ENCODE measurements around the gene LRRC27. TPM values are rescaled to one million over a fixed set of nuclear protein-coding genes. Genes with fewer than 3 reads are reported as not detected.
"Not testable (repeated sequence)": the region's sequence is repeated elsewhere in the genome, so short reads cannot be mapped to it uniquely, and the experiment has no call there.

Gene LRRC27
- total RNA-seq, 2 experiments from 2014 or later = 3.3 to 3.9 TPM

DNA sequence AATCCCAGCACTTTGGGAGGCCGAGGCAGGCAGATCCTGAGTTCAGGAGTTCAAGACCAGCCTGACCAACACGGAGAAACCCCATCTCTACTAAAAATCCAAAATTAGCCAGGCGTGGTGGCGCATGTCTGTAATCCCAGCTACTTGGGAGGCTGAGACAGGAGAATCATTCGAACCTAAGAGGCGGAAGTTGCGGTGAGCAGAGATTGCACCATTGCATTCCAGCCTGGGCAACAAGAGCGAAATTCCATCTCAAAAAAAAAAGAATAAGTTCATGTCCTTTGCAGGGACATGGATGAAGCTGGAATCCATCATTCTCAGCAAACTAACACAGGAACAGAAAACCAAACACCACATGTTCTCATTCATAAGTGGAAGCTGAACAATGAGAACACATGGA, 17.1 kb upstream of the LRRC27 start:
- H3K27ac Mint-ChIP-seq; H3K9me3 Mint-ChIP-seq; H3K4me3 Mint-ChIP-seq; DNase-seq; H3K36me3 Mint-ChIP-seq (ENCODE audit: low read depth); CTCF ChIA-PET; POLR2A ChIA-PET: not testable (repeated sequence)
- H3K27me3 Mint-ChIP-seq = peaks cover 21% of the 10 kb centered on the region
- peaks cover 12% of the 10 kb centered on the region for H3K4me1 Mint-ChIP-seq

DNA sequence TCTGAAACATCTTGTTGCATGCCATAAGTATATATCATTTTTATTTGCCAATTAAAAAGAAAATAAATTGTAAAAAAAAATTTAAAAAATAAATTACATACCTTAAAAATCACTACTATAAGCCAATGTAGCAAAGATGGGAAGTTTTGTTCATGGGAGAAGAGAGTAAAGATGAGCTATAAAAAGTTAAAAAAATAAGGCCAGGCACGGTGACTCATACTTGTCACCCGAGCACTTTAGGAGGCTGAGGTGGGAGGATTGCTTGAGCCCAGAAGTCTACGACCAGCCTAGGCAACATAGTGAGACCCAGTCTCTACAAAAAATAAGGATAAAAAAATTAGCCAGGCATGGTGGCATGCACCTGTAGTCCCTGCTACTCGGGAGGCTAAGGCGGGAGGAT, 15.9 kb upstream of the LRRC27 start:
- CTCF ChIA-PET = no interaction called here
- H3K4me1 Mint-ChIP-seq = peaks cover 24% of the 10 kb centered on the region
- DNase-seq = no peak
- POLR2A ChIA-PET = no interaction called here
- H3K27me3 Mint-ChIP-seq = peaks cover 14% of the 10 kb centered on the region
- H3K9me3 Mint-ChIP-seq = peaks cover 2% of the 10 kb centered on the region
- H3K27ac Mint-ChIP-seq = no peak overlapping the region
- H3K4me3 Mint-ChIP-seq = no peak overlapping the region
- no peaks in the 10 kb centered on the region for H3K36me3 Mint-ChIP-seq (ENCODE audit: low read depth)

DNA sequence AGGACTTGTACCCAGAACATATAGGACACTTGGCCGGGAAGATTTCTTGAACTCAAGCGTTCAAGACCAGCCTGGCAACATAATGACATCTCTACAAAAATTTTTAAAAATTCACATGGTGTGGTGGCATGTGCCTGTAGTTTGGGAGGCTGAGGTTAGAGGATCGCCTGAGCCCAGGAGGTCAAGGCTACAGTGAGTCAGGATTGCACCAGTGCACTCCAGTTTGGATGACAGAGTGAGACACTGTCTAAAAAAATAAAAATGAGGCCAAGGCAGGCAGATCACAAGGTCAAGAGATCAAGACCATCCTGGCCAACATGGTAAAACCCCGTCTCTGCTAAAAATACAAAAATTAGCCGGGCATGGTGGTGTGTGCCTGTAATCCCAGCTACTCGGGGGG, 14.5 kb upstream of the LRRC27 start:
- not testable (repeated sequence) for DNase-seq

DNA sequence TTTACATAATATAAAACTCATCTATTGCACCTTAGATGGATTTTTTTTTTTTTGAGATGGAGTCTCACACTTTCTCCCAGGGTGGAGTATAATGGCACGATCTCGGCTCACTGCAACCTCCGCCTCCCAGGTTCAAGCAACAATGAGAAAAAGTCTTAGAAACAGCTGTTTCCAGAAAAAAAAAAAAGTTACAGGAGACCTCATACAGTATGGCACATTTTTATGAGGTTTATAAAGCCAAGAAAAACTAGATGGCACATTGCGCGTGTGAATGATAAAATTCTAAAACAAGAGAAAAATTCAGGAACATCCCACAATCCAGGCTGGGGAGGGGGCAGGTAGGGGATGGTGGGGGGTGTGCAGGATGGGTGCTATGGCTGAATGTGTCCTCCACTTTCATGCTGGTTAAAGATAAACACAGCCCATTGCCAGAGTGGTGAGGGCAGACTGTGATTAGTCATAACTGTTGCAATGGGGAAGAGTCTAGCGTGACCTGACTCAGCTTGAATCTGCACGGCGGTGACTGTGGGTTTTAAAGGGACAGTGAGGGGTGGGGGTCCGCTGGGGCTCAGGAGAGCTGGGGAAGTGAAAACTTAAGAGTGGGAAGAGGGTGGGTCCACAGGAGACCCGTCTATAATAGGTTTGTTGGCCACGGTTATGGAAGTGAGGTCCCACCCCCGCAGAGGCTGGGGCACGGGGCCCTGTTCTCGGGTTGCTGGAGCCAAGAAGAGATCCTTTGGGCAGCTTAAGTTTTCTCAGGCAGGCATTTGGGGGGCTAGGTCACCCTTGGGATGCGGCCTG, 11.9 kb upstream of the LRRC27 start:
- ChIA-PET CTCF (interaction anchor here (0.7 to 1.4 kb wide), 2 partner anchors 9 to 127 kb away, joined by 4 to 8 read pairs; no protein-coding TSS in a partner anchor), POLR2A (interaction anchor here (1.0 to 2.3 kb wide), 2 partner anchors 10 kb away, joined by 3 to 19 read pairs; no protein-coding TSS in a partner anchor)
- Mint-ChIP-seq H3K9me3 (no peaks in the 10 kb centered on the region), H3K36me3 (ENCODE audit: low read depth) (peaks cover 20% of the 10 kb centered on the region), H3K4me3 (no peak overlapping the region), H3K4me1 (peaks cover 39% of the 10 kb centered on the region), H3K27ac (peak overlapping the region; percentile 53), H3K27me3 (peaks cover 1% of the 10 kb centered on the region)
- DNase-seq = peak; percentile 70

More for the DNA sequence above, 14.5 kb upstream of the LRRC27 start:
- H3K27me3 Mint-ChIP-seq = peaks cover 14% of the 10 kb centered on the region
- H3K36me3 Mint-ChIP-seq (ENCODE audit: low read depth); CTCF ChIA-PET; H3K27ac Mint-ChIP-seq; H3K9me3 Mint-ChIP-seq; POLR2A ChIA-PET; H3K4me3 Mint-ChIP-seq: not testable (repeated sequence)
- peaks cover 28% of the 10 kb centered on the region for H3K4me1 Mint-ChIP-seq

- ChIA-PET POLR2A (interaction anchor here (1.0 to 2.3 kb wide), 2 partner anchors 9 to 11 kb away, joined by 3 to 19 read pairs; no protein-coding TSS in a partner anchor), CTCF (no interaction called here)
- Mint-ChIP-seq H3K4me1 (peaks cover 42% of the 10 kb centered on the region), H3K27me3 (no peaks in the 10 kb centered on the region), H3K36me3 (ENCODE audit: low read depth) (peaks cover 26% of the 10 kb centered on the region), H3K27ac (no peak overlapping the region), H3K9me3 (no peaks in the 10 kb centered on the region), H3K4me3 (no peak overlapping the region)
- no peak for DNase-seq
Observed at GRCh38 chr10:132320654-132321469, 11.1 kb upstream of the LRRC27 start.

GRCh38 chr10:132321726-132322125, 10.3 kb upstream of the LRRC27 start:
- Mint-ChIP-seq H3K4me3 (no peak overlapping the region), H3K9me3 (no peaks in the 10 kb centered on the region), H3K27me3 (no peaks in the 10 kb centered on the region), H3K4me1 (peaks cover 49% of the 10 kb centered on the region), H3K27ac (no peak overlapping the region), H3K36me3 (ENCODE audit: low read depth) (peaks cover 35% of the 10 kb centered on the region)
- no peak for DNase-seq
- ChIA-PET POLR2A (interaction anchor here (2.3 kb wide), 1 partner anchor 9 kb away, joined by 19 read pairs; no protein-coding TSS in a partner anchor), CTCF (no interaction called here)

DNA sequence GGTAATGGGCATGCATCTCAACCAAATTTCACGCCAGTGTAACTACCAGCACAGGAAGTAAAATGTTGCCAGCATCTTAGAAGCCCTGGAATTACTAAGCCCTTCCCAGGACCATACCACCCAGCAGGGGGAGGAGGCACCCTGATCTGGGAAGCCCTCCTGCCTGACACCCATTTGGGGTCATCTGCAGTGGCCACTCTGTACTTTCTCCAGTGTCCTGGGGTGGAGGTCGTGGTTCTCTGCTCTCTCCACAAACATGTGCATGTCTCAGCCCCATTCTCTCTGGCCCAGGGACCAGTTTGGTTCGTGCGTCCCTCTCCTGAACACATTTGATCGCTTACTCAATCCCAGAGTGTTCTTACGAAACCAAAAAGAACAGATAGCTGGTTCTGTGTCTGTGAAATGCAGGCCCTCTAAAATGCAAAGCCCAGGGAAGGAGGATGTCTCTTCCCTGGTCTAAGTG, 9.4 kb upstream of the LRRC27 start:
- peaks cover 41% of the 10 kb centered on the region for H3K36me3 Mint-ChIP-seq (ENCODE audit: low read depth)
- CTCF ChIA-PET = no interaction called here
- no peaks in the 10 kb centered on the region for H3K27me3 Mint-ChIP-seq
- POLR2A ChIA-PET = no interaction called here
- H3K9me3 Mint-ChIP-seq = no peaks in the 10 kb centered on the region
- no peak for DNase-seq
- H3K27ac Mint-ChIP-seq = no peak overlapping the region
- no peak overlapping the region for H3K4me3 Mint-ChIP-seq
- H3K4me1 Mint-ChIP-seq = peaks cover 52% of the 10 kb centered on the region

DNA sequence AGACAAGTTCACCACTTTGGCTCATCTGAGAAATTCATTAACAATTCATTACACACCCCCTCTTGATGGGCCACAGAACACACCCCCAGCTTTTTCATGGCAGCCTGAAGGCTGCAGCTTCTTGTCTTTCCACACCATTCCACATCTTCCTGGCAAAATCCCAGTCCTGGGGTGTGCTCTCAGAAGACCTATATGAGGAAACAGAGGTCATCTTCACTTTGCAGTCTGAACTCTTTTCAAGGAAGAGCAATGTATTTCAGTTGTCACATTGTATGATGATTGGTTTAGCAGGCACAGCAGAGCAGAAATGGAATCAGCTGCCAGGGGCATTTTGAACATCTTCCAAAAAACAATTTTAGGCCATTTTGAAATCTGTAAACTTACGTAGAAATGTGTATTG, 7.8 kb upstream of the LRRC27 start:
- Mint-ChIP-seq H3K27me3 (no peaks in the 10 kb centered on the region), H3K4me3 (no peak overlapping the region), H3K9me3 (no peaks in the 10 kb centered on the region), H3K4me1 (peaks cover 61% of the 10 kb centered on the region), H3K27ac (no peak overlapping the region), H3K36me3 (ENCODE audit: low read depth) (peaks cover 54% of the 10 kb centered on the region)
- ChIA-PET POLR2A (no interaction called here), CTCF (no interaction called here)
- no peak for DNase-seq

GRCh38 chr10:132326344-132326889, 5.6 kb upstream of the LRRC27 start:
- ChIA-PET CTCF (no interaction called here), POLR2A (no interaction called here)
- Mint-ChIP-seq H3K9me3 (no peaks in the 10 kb centered on the region), H3K4me3 (no peak overlapping the region), H3K4me1 (peaks cover 57% of the 10 kb centered on the region), H3K27ac (no peak overlapping the region), H3K27me3 (no peaks in the 10 kb centered on the region), H3K36me3 (ENCODE audit: low read depth) (peaks cover 70% of the 10 kb centered on the region)
- DNase-seq = no peak

GRCh38 chr10:132326925-132327324, 5.1 kb upstream of the LRRC27 start:
- DNase-seq = no peak
- Mint-ChIP-seq H3K36me3 (ENCODE audit: low read depth) (peaks cover 74% of the 10 kb centered on the region), H3K27ac (no peak overlapping the region), H3K27me3 (peaks cover under 1% of the 10 kb centered on the region), H3K9me3 (no peaks in the 10 kb centered on the region), H3K4me3 (no peak overlapping the region), H3K4me1 (peaks cover 55% of the 10 kb centered on the region)
- ChIA-PET CTCF (no interaction called here), POLR2A (no interaction called here)

DNA sequence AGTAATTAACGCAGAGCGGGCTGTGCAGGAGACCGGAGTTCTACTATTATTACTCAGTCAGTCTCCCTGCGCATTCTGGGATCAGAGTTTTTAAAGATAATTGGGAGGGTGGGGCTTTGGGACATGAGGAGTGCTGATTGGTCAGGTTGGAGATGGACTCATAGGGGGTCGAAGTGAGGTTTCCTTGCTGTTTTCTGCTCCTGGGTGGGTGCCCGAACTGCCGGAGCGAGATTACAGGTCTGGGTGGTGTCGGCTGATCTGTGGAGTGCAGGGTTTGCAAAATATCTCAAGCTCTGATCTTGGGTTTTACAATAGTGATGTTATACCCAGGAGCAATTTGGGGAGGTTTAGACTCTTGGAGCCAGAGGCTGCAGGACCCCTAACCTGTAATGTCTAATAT, 3.9 kb upstream of the LRRC27 start:
- POLR2A ChIA-PET = no interaction called here
- DNase-seq = no peak
- Mint-ChIP-seq H3K9me3 (no peaks in the 10 kb centered on the region), H3K36me3 (ENCODE audit: low read depth) (peaks cover 73% of the 10 kb centered on the region), H3K27ac (no peak overlapping the region), H3K4me3 (no peak overlapping the region), H3K27me3 (peaks cover 1% of the 10 kb centered on the region), H3K4me1 (peaks cover 61% of the 10 kb centered on the region)
- CTCF ChIA-PET = no interaction called here

- no peak for DNase-seq
- Mint-ChIP-seq H3K4me1 (peaks cover 65% of the 10 kb centered on the region), H3K36me3 (ENCODE audit: low read depth) (peaks cover 68% of the 10 kb centered on the region), H3K9me3 (no peaks in the 10 kb centered on the region), H3K27me3 (peaks cover 4% of the 10 kb centered on the region), H3K4me3 (peak overlapping the region; percentile 19), H3K27ac (no peak overlapping the region)
- ChIA-PET CTCF (interaction anchor here (1.7 kb wide), 1 partner anchor 9 kb away, joined by 8 read pairs; no protein-coding TSS in a partner anchor), POLR2A (no interaction called here)
Observed at GRCh38 chr10:132328738-132329137, 3.3 kb upstream of the LRRC27 start.
